Measurements from ENCODE around the gene YWHAB. TPM values are rescaled to one million over a fixed set of nuclear protein-coding genes. Genes with fewer than 3 reads are reported as not detected.

Gene YWHAB
- total RNA-seq: 89.1 and 103 TPM in 2 replicates

DNA sequence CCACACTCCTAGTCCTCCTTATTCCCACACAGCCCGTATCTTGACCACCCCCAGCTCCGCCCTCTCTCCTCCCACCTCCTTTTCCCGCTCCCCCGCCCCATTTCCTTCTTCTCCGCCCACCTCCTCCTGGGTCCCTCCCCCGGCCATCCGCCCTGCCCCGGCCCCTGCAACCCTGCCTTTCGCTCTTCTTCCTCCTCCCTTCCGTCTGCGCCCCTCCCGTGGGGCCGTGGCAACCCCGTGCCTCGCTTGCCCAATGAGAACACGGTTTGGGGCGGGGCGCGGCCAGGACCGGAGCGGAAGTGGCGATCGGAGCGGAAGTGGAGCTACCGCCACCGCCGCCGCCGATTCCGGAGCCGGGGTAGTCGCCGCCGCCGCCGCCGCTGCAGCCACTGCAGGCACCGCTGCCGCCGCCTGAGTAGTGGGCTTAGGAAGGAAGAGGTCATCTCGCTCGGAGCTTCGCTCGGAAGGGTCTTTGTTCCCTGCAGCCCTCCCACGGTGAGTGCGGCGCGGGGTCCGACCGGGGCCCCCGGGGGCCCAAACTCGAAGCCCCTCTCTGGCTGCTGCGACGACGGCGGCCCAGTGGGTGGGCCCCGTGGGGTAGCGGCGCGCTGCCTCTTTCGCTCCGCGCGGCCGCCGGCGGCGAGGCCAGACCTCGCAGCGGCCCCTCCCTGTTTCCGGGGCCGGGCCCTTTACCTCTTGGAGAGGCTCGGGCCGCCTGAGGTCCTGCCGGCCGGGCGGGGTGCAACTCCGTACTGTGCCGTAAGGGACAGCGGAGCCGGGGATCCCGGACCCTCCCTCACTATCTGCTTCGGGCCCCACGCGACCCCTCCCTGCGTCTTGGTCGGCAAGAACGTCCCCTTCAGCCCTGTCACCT, at the start of gene YWHAB:
YWHAB (plus strand) TSS at position 314 of the 874 bp plus-strand sequence. CDS start 15,829 bp downstream, outside the sequence.

DNA sequence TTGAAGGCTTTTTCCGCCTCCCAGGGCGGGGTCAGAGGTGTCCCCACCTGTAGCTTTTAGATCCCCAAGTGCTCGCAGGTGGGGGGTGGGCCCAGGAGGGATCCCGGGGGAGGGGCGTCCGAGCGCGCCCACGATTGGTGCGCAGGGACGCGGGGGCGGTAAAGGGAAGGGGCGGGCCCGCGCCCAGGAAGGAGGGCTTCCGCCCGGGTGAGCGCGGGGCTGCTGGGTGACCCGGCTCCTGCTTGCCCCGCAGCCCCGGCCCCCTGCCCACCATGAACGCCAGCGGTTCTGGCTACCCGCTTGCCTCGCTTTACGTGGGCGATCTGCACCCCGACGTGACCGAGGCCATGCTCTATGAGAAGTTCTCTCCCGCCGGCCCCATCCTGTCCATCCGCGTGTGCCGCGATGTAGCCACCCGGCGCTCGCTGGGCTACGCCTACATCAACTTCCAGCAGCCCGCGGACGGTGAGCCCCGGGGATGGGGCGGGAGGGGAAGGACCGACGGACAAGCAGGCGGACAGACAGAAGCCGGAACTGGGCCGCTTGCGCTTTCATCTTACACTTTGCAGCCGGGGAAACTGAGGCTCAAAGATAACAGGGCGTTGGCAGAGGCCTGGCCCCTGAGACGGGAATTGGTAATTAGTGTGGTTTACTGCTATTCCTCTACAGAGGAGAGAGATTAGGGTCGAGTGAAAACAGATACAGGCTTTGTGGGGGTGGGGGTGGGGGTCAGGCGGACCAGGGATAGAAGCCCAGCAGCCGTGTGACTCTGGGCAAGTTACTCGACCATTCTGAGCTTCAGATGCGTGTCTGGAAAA, 24.6 kb downstream of the YWHAB start, which contains the start of gene PABPC1L:
PABPC1L (plus strand) TSS at position 189 of the 818 bp plus-strand sequence; CDS start at position 273, 84 bp downstream.

Other genes with a start within 250 kb of the YWHAB start
- gene ADA, start 234.0 kb upstream of the YWHAB start, total RNA-seq: 4.4 and 11.1 TPM in 2 replicates
- gene CCN5, start 170.3 kb upstream of the YWHAB start, total RNA-seq: 1.5 and 10.6 TPM in 2 replicates
- gene KCNK15, start 139.8 kb upstream of the YWHAB start, total RNA-seq: 0.22 and 1.6 TPM in 2 replicates
- 0.12 TPM in 1 of 2 replicates, not detected in the other for gene RIMS4, start 75.2 kb upstream of the YWHAB start, total RNA-seq
- 11.5 and 21.5 TPM in 2 replicates for gene PABPC1L, start 24.4 kb downstream of the YWHAB start, total RNA-seq
- 41.5 and 72.5 TPM in 2 replicates for gene TOMM34, start 74.7 kb downstream of the YWHAB start, total RNA-seq
- gene STK4, start 80.8 kb downstream of the YWHAB start, total RNA-seq: 55.5 and 74.1 TPM in 2 replicates
- gene KCNS1, start 215.4 kb downstream of the YWHAB start, total RNA-seq: 1.00 and 1.6 TPM in 2 replicates
- gene WFDC5, start 229.5 kb downstream of the YWHAB start, total RNA-seq: not detected in 2 replicates
- not detected in 2 replicates for gene WFDC12, start 238.8 kb downstream of the YWHAB start, total RNA-seq

Measured in uterine smooth muscle cell (primary cell).